Measurements from ENCODE around the gene DSG2. TPM values are rescaled to one million over a fixed set of nuclear protein-coding genes. Genes with fewer than 3 reads are reported as not detected.

DSG2 gene
- total RNA-seq, 4 donors from 2014 or later, result 7.3 to 18.8 (median 9.7) TPM

- Histone ChIP-seq H3K4me1 (peaks cover 0 to 97% (median 16%) of the 10 kb centered on the region in 3 donors), H3K9me3 (no peaks in the 10 kb centered on the region), H3K36me3 (no peaks in the 10 kb centered on the region), H3K27me3 (no peaks in the 10 kb centered on the region), H3K4me3 (no peak overlapping the region), H3K27ac (peak overlapping the region; percentile 64 to 82 (median 66))
- intact Hi-C loops (cut with DNase I), result no loop called here
- TF ChIP-seq CTCF (IDR thresholded peaks at IDR 0.05), result no peak
- TF ChIP-seq POLR2A (IDR thresholded peaks at IDR 0.05), result no peak
- WGBS, 2 donors, result 56 to 62% methylated on average over 8 to 9 of the region's 9 CpGs
- no peak for DNase-seq
Measured at GRCh38 chr18:31487246-31488015, 10.5 kb upstream of the DSG2 start.

- H3K4me1 ChIP-seq, result peaks cover 0 to 97% (median 20%) of the 10 kb centered on the region in 3 donors
- no peak for DNase-seq
- intact Hi-C loops (cut with DNase I), result no loop called here
- H3K27me3 ChIP-seq, result no peaks in the 10 kb centered on the region
- no peak overlapping the region for H3K4me3 ChIP-seq
- peak overlapping the region in 3 of 4 donors; percentile 27 to 82 (median 65) for H3K27ac ChIP-seq
- WGBS, 2 donors, result 65 to 83% methylated on average over 1 of the region's 1 CpG
- H3K9me3 ChIP-seq, result no peaks in the 10 kb centered on the region
- H3K36me3 ChIP-seq, result no peaks in the 10 kb centered on the region
- TF ChIP-seq CTCF (IDR thresholded peaks at IDR 0.05) (no peak), POLR2A (IDR thresholded peaks at IDR 0.05) (no peak)
Measured at GRCh38 chr18:31489311-31489710, 8.7 kb upstream of the DSG2 start.

GRCh38 chr18:31490387-31490786 lies 7.6 kb upstream of the DSG2 start:
- 28 to 30% methylated on average over 1 of the region's 1 CpG for WGBS, 2 donors
- DNase-seq, result no peak
- intact Hi-C loops (cut with DNase I), result no loop called here
- Histone ChIP-seq H3K9me3 (no peaks in the 10 kb centered on the region), H3K27me3 (no peaks in the 10 kb centered on the region), H3K4me3 (no peak overlapping the region), H3K36me3 (no peaks in the 10 kb centered on the region), H3K27ac (peak overlapping the region in 3 of 4 donors; percentile 27 to 82 (median 65)), H3K4me1 (peaks cover 0 to 86% (median 20%) of the 10 kb centered on the region in 3 donors)
- TF ChIP-seq POLR2A (IDR thresholded peaks at IDR 0.05) (no peak), CTCF (IDR thresholded peaks at IDR 0.05) (no peak)

GRCh38 chr18:31490833-31491232 lies 7.1 kb upstream of the DSG2 start:
- no peaks in the 10 kb centered on the region for H3K9me3 ChIP-seq
- H3K4me3 ChIP-seq, result no peak overlapping the region
- DNase-seq, result no peak
- no peak for TF ChIP-seq POLR2A (IDR thresholded peaks at IDR 0.05)
- no peak for TF ChIP-seq CTCF (IDR thresholded peaks at IDR 0.05)
- H3K27ac ChIP-seq, result peak overlapping the region in 2 of 4 donors; percentile 65 to 82
- intact Hi-C loops (cut with DNase I), result no loop called here
- no peaks in the 10 kb centered on the region for H3K27me3 ChIP-seq
- H3K36me3 ChIP-seq, result no peaks in the 10 kb centered on the region
- H3K4me1 ChIP-seq, result peaks cover 0 to 81% (median 16%) of the 10 kb centered on the region in 3 donors

- DNase-seq, result no peak
- no peak for TF ChIP-seq POLR2A (IDR thresholded peaks at IDR 0.05)
- TF ChIP-seq CTCF (IDR thresholded peaks at IDR 0.05), result no peak
- Histone ChIP-seq H3K36me3 (no peaks in the 10 kb centered on the region), H3K27me3 (no peaks in the 10 kb centered on the region), H3K4me3 (no peak overlapping the region), H3K27ac (peak overlapping the region in 1 of 4 donors; percentile 82), H3K4me1 (peaks cover 0 to 74% (median 12%) of the 10 kb centered on the region in 3 donors), H3K9me3 (no peaks in the 10 kb centered on the region)
- intact Hi-C loops (cut with DNase I), result no loop called here
Measured at GRCh38 chr18:31491586-31491985, 6.4 kb upstream of the DSG2 start.
